Measurements from ENCODE around the gene ZXDC. TPM values are rescaled to one million over a fixed set of nuclear protein-coding genes. Genes with fewer than 3 reads are reported as not detected.

The ZXDC gene
- total RNA-seq, 4 donors from 2014 or later, result 16.0 to 34.5 (median 27.3) TPM

GRCh38 chr3:126467611-126467955 lies 8.1 kb downstream of the ZXDC start:
- no peaks in the 10 kb centered on the region for H3K9me3 ChIP-seq
- no peaks in the 10 kb centered on the region for H3K27me3 ChIP-seq
- intact Hi-C loops (cut with DNase I), result no loop called here
- WGBS, 2 donors, result 70 to 82% methylated on average over 8 of the region's 8 CpGs
- H3K4me3 ChIP-seq, result no peak overlapping the region
- DNase-seq, result no peak
- peaks cover 40 to 92% (median 75%) of the 10 kb centered on the region in 3 donors for H3K36me3 ChIP-seq
- H3K4me1 ChIP-seq, result peaks cover 5 to 38% (median 6%) of the 10 kb centered on the region in 3 donors
- H3K27ac ChIP-seq, result no peak overlapping the region
- TF ChIP-seq, protein P1, sequence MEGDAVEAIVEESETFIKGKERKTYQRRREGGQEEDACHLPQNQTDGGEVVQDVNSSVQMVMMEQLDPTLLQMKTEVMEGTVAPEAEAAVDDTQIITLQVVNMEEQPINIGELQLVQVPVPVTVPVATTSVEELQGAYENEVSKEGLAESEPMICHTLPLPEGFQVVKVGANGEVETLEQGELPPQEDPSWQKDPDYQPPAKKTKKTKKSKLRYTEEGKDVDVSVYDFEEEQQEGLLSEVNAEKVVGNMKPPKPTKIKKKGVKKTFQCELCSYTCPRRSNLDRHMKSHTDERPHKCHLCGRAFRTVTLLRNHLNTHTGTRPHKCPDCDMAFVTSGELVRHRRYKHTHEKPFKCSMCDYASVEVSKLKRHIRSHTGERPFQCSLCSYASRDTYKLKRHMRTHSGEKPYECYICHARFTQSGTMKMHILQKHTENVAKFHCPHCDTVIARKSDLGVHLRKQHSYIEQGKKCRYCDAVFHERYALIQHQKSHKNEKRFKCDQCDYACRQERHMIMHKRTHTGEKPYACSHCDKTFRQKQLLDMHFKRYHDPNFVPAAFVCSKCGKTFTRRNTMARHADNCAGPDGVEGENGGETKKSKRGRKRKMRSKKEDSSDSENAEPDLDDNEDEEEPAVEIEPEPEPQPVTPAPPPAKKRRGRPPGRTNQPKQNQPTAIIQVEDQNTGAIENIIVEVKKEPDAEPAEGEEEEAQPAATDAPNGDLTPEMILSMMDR (IDR thresholded peaks at IDR 0.05), result no peak
- TF ChIP-seq POLR2A (IDR thresholded peaks at IDR 0.05), result no peak

- Histone ChIP-seq H3K9me3 (no peaks in the 10 kb centered on the region), H3K36me3 (peaks cover 43 to 98% (median 80%) of the 10 kb centered on the region in 3 donors), H3K4me3 (no peak overlapping the region), H3K4me1 (peaks cover 2 to 32% (median 3%) of the 10 kb centered on the region in 3 donors), H3K27ac (no peak overlapping the region), H3K27me3 (no peaks in the 10 kb centered on the region)
- 86 to 96% methylated on average over 10 to 16 of the region's 19 CpGs for WGBS, 2 donors
- TF ChIP-seq, protein P1 (IDR thresholded peaks at IDR 0.05), result no peak
- TF ChIP-seq POLR2A (IDR thresholded peaks at IDR 0.05), result no peak
- no peak for DNase-seq
- intact Hi-C loops (cut with DNase I), result no loop called here
These were observed 8.6 kb downstream of the ZXDC start for GRCh38 chr3:126466886-126467610.

GRCh38 chr3:126465928-126466544 lies 9.7 kb downstream of the ZXDC start:
- DNase-seq, result no peak
- peaks cover 0 to 22% (median 0%) of the 10 kb centered on the region in 3 donors for H3K4me1 ChIP-seq
- 74 to 76% methylated on average over 16 of the region's 16 CpGs for WGBS, 2 donors
- TF ChIP-seq, protein P1 (IDR thresholded peaks at IDR 0.05), result no peak
- TF ChIP-seq POLR2A (IDR thresholded peaks at IDR 0.05), result no peak
- H3K36me3 ChIP-seq, result peaks cover 53 to 100% (median 86%) of the 10 kb centered on the region in 3 donors
- no peaks in the 10 kb centered on the region for H3K9me3 ChIP-seq
- peak overlapping the region in 2 of 4 donors; percentile 0 to 13 for H3K27ac ChIP-seq
- intact Hi-C loops (cut with DNase I), result no loop called here
- no peaks in the 10 kb centered on the region for H3K27me3 ChIP-seq
- no peak overlapping the region for H3K4me3 ChIP-seq

DNA sequence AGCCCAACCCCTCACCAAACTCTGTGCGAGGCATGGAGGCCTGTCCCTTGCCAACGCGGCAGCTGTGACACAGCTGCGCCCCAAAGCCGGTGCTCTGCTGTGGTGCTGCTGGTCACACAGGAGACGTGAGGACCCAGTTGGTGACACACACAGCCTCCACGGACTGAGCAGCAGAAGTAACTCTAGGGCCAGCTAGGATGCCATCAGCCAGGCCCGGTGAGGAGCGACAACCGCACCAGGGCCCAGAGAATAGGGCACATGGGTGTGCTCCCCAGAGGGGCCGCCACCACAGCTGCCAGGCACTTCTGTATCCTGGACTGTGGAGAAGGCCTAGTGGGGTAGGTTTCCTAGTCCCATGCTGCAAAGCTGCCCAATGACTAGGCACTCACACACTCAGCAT lies 10.7 kb downstream of the ZXDC start:
- 97% methylated on average over 7 of the region's 11 CpGs; no CpG with 5 or more reads in 1 of the 2 donors for WGBS, 2 donors
- Histone ChIP-seq H3K27ac (no peak overlapping the region), H3K4me3 (no peak overlapping the region), H3K36me3 (peaks cover 46 to 100% (median 78%) of the 10 kb centered on the region in 3 donors), H3K4me1 (peaks cover 0 to 22% (median 0%) of the 10 kb centered on the region in 3 donors), H3K9me3 (no peaks in the 10 kb centered on the region), H3K27me3 (no peaks in the 10 kb centered on the region)
- TF ChIP-seq POLR2A (IDR thresholded peaks at IDR 0.05), result no peak
- TF ChIP-seq, protein P1 (IDR thresholded peaks at IDR 0.05), result no peak
- intact Hi-C loops (cut with DNase I), result no loop called here
- DNase-seq, result no peak

GRCh38 chr3:126464494-126464893 lies 11.2 kb downstream of the ZXDC start:
- Histone ChIP-seq H3K9me3 (no peaks in the 10 kb centered on the region), H3K36me3 (peaks cover 41 to 100% (median 78%) of the 10 kb centered on the region in 3 donors), H3K4me1 (peaks cover 0 to 22% (median 0%) of the 10 kb centered on the region in 3 donors), H3K4me3 (no peak overlapping the region), H3K27ac (no peak overlapping the region), H3K27me3 (no peaks in the 10 kb centered on the region)
- no peak for TF ChIP-seq POLR2A (IDR thresholded peaks at IDR 0.05)
- TF ChIP-seq, protein P1 (IDR thresholded peaks at IDR 0.05), result no peak
- intact Hi-C loops (cut with DNase I), result no loop called here
- WGBS, 2 donors, result 69 to 76% methylated on average over 4 of the region's 4 CpGs
- DNase-seq, result no peak

Measured in esophagus squamous epithelium (tissue), 5 donors.